Measurements from ENCODE around the gene FAM107B. TPM values are rescaled to one million over a fixed set of nuclear protein-coding genes. Genes with fewer than 3 reads are reported as not detected.

Gene FAM107B
- total and polyA plus RNA-seq, 2 donors (not counting 3 experiments of a cell fraction or from before 2014, with no cell fraction given): 39.2 to 176 TPM

DNA sequence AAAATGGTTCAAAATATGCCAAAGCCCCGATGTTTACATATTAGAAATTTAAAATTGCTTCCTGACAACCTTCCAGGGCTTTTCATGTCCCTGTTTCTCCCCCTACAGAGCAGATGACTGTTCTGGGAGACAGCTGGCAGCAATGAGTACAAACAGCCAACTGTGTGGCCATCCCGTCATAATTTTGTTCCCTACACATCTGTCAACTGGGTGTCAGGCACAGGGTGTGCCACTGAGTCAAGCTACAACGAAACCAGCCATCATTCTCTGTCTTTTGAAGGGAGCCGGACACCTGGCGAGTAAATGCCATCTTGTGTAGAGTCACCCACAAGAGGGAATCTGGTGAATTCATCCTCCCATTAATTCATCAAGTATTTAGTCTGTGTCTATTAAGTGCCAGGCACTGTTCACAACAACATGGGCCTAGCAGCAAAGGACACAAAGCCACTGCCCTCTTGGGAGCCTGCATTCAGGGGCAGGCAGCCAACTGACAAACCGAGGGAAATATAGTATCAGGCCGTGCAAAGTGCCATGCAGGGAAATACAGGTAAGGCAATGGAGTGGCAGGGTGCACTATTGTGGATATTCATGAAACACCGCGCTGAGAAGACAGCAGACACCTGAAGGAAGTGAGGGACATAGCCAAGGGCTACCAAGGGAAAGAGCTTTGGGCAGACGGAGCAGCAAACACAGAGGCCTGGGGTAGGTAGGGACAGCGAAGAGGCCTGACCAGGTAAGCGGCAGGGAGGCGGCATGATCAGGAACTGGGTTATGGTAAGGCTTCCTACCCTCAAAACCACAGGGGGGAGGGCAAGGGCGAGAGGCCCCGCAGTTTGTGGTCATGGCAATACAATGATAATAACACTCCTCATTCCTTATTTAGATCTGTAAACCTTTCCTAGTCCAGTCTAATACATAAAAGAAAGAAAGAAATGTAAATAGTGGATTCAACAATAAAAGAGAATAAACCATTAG is 213.6 kb downstream of the FAM107B start:
- no TSS peak for BruUV-seq (replicated peaks)
- H3K4me1 ChIP-seq (ENCODE audit: control insufficient read depth, extremely low read depth, insufficient read depth, low read length): peaks cover 47% of the 10 kb centered on the region
- no peak overlapping the region for H3K9ac ChIP-seq (replicated peaks; ENCODE audit: extremely low read depth, insufficient read depth, low read length)
- no peaks in the 10 kb centered on the region for H3K27me3 ChIP-seq (ENCODE audit: control insufficient read depth in 2 of 2, insufficient read depth in 2 of 2, low read length in 2 of 2)
- no peak overlapping the region for H3K4me2 ChIP-seq (ENCODE audit: insufficient read depth, low read length)
- intact Hi-C loops (cut with micrococcal nuclease) (no loop called here), dilution Hi-C loops (cut with MboI; ENCODE audit: extremely low pct_ligation_motif_present, low sequenced_read_pairs) (no loop called here)
- TF ChIP-seq JUN (IDR thresholded peaks at IDR 0.05; ENCODE audit: borderline replicate concordance, insufficient read depth, insufficient read length, low read depth) (no peak), POLR2A (IDR thresholded peaks at IDR 0.05; ENCODE audit: low read depth, low read length) (no peak), GATA2 (IDR thresholded peaks at IDR 0.05; ENCODE audit: insufficient read depth, insufficient read length, low read depth, low read length) (no peak), EZH2 (IDR thresholded peaks at IDR 0.05; ENCODE audit: borderline replicate concordance, low read depth, low read length, severe bottlenecking) (no peak), POLR2AphosphoS5 (IDR thresholded peaks at IDR 0.05; ENCODE audit: insufficient read depth, low read depth, low read length) (no peak), MYC (IDR thresholded peaks at IDR 0.05; ENCODE audit: low read depth, low read length) (no peak), FOS (IDR thresholded peaks at IDR 0.05; ENCODE audit: borderline replicate concordance, insufficient read depth, low read length) (no peak)
- TF ChIP-seq, protein P1, sequence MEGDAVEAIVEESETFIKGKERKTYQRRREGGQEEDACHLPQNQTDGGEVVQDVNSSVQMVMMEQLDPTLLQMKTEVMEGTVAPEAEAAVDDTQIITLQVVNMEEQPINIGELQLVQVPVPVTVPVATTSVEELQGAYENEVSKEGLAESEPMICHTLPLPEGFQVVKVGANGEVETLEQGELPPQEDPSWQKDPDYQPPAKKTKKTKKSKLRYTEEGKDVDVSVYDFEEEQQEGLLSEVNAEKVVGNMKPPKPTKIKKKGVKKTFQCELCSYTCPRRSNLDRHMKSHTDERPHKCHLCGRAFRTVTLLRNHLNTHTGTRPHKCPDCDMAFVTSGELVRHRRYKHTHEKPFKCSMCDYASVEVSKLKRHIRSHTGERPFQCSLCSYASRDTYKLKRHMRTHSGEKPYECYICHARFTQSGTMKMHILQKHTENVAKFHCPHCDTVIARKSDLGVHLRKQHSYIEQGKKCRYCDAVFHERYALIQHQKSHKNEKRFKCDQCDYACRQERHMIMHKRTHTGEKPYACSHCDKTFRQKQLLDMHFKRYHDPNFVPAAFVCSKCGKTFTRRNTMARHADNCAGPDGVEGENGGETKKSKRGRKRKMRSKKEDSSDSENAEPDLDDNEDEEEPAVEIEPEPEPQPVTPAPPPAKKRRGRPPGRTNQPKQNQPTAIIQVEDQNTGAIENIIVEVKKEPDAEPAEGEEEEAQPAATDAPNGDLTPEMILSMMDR (IDR thresholded peaks at IDR 0.05; ENCODE audit: extremely low read depth in 1 of 2, insufficient read depth in 1 of 2, low read depth in 1 of 2, low read length in 2 of 2): no peak
- TF ChIP-seq, protein P2, sequence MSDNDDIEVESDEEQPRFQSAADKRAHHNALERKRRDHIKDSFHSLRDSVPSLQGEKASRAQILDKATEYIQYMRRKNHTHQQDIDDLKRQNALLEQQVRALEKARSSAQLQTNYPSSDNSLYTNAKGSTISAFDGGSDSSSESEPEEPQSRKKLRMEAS (IDR thresholded peaks at IDR 0.05; ENCODE audit: insufficient read depth, insufficient read length): no peak
- no peak overlapping the region for H3K27ac ChIP-seq (ENCODE audit: insufficient read depth, low read depth, low read length)
- no peak overlapping the region for H2AFZ ChIP-seq (ENCODE audit: low read depth, low read length)
- FAIRE-seq (no peak), DNase-seq (ENCODE audit: low read depth, low spot score) (no peak)
- POLR2A ChIA-PET: no interaction called here
- CTCF ChIA-PET: interaction anchor here (0.9 to 1.5 kb wide), 4 partner anchors 10 to 41 kb away, joined by 3 to 4 read pairs (median 3); no protein-coding TSS in a partner anchor
- H3K79me2 ChIP-seq (ENCODE audit: control insufficient read depth, insufficient read depth, low read length): peaks cover 99% of the 10 kb centered on the region
- H4K20me1 ChIP-seq (replicated peaks; ENCODE audit: control insufficient read depth, extremely low read depth, insufficient read depth, low read length): peaks cover 2% of the 10 kb centered on the region
- peaks cover 3 to 4% of the 10 kb centered on the region in 2 experiments for H3K36me3 ChIP-seq (ENCODE audit: control insufficient read depth in 2 of 2, extremely low read depth in 1 of 2, insufficient read depth in 2 of 2, low read length in 2 of 2)
- no peaks in the 10 kb centered on the region for H3K9me3 ChIP-seq (replicated peaks; ENCODE audit: control insufficient read depth, insufficient read depth, low read length)
- no peaks in the 10 kb centered on the region for H3K9me1 ChIP-seq (replicated peaks; ENCODE audit: control insufficient read depth, extremely low read depth, insufficient read depth, low read length)
- no peak overlapping the region for H3K4me3 ChIP-seq (replicated peaks in 1 of 3; ENCODE audit: insufficient read depth in 1 of 3, low read depth in 1 of 3, low read length in 3 of 3)

Measured in endothelial cell of umbilical vein (primary cell).